GM18873 (cell line): ENCODE data around the gene ARID1B.
"Not testable (repeated sequence)": the region's sequence is repeated elsewhere in the genome, so short reads cannot be mapped to it uniquely, and the experiment has no call there.

Experiments
- ATAC-seq: cut with Tn5 transposase; IDR thresholded peaks from one replicate; pipeline ENCODE4 v1.9.1; 2021; ENCODE audit warnings: mild to moderate bottlenecking, moderate library complexity, moderate number of reproducible peaks; ENCODE audit not compliant: unreplicated experiment, low FRiP score

The ARID1B gene

DNA sequence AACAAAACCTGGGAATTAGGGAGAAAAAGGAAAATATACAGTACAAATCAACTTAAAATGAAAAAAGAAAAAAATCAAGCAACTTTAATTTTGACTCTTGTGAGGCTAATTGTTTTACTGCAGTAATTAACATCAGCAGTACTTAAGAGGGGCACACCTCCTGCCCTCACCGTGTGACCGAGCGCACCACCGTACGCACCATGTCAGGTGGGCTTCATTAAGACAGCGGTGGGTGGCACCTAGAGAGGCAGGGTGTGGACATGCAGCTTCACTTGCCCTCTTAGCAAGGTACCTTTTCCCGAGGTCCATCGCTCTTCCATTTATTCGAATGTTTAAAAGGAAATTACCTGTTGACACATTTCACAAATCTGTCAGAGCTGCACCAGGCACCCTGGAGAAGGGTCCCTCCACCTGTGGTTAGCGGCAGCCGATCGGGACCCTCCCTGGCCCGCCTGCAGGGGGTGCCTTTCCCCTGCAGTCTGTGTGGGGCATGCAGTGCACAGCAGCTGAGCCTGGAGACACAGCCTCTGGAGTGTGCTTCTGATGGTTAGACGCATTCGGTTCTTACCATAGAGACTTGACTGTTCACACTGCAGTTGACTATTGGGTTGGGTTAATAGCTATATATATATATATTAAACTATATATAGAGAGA, 362.0 kb downstream of the ARID1B start:
- ATAC-seq = no peak

DNA sequence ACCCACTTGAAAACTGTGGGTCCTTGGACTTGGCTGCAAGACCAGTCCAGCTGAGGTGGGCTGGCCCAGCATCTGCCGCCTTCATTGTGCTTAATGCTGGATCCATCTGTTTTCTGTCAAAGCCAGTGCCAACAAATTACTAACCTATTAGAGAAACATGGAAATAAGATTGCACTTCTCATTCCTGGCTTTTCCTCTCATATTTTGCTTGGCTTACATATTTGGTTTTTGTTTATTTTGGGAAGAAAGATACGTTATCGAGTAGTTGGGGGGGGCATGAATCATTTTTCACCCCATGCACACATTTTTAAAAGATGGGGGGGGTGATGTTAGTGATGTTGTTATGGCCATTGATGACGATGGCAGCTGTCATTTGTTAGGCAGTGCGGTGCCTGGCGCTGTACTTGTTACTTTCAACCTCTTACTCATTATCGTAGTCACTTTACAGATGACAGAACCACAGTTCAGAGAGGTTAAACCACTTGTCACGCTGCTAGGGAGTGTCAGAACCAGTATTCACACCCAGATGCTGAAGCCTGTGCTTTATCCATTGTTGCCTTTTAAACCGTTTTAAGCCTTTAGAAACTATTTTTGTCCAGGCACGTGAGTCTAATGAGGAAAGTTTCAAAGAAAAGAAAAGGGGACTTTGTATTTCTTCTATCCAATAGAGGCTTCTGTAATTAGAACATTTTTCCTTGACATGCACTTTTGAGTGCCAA, 366.2 kb downstream of the ARID1B start:
- ATAC-seq = no peak

DNA sequence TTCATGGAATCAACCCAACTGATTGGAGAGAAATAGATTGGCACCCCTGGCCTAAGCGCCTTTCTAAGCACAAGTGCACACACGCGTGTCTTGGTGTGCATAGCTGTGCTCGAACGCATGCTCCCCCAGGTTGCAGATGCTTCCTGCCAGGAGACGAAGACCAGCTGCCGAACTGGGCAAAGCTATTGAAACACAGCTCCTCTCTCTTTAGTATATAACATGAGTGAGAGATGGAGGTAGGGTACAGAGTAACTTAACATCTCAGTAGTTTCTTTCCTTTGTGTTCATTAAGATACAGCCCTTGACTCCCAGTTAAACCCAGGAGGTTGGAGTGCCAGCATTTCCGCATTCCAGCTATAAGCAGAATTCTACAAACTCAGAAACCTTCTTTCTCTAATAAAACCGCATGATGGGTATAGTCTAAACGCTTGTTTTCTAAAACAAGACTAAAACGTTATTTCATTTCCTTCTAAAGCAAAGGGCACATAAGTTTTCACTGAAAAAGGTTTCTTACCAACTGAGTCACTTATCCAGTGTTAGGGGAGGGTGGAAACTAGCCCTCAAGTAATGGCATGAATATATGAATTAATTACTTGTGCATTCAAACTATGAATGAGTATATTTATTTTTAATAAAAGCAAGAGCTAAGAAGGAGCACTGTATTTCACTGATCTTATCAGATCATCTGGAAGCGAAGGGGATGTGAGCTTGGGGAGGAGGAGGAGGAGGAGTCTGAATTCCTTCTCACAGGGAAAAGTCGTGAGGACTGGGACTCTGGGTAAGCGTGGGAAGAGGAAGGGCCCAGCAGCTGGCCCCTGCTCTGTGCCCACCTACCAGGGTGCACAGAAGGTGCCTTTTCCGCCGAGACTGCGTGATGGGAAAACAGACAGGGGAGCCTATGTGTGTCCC, 367.0 kb downstream of the ARID1B start:
- ATAC-seq = no peak

DNA sequence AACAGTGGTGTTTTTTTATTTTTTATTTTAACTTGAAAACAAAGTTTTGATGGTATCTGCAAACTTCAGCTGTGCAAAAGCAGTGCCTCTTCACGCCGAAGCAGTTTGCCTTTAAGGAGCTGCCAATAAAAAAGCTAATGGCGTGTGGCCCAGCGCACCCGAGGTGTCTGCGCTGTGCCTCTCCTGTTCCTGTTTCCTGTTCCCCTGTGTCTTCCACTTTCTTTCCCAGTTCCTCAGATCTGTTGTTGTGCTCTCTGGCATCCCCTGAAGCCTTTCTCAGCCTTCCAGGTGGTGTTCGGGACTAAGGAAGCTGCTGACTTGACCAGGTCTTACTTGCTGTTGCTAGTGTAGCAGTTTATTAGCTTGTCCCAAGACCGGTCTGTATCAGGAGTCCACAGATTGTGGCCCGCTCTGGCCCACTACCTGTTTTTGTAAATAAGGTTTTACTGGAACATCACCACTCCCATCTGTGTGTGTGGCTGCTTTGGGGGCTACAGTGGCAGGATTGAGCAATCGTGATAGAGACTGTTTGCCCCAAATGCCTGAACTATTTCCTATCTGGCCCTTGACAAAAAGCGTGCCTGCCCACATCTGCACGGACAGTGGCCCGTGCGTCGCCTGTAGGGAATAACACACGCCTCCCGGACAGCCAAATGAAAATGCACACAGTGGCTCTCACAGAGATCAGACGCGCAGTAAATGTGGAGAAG, 367.8 kb downstream of the ARID1B start:
- no peak for ATAC-seq

DNA sequence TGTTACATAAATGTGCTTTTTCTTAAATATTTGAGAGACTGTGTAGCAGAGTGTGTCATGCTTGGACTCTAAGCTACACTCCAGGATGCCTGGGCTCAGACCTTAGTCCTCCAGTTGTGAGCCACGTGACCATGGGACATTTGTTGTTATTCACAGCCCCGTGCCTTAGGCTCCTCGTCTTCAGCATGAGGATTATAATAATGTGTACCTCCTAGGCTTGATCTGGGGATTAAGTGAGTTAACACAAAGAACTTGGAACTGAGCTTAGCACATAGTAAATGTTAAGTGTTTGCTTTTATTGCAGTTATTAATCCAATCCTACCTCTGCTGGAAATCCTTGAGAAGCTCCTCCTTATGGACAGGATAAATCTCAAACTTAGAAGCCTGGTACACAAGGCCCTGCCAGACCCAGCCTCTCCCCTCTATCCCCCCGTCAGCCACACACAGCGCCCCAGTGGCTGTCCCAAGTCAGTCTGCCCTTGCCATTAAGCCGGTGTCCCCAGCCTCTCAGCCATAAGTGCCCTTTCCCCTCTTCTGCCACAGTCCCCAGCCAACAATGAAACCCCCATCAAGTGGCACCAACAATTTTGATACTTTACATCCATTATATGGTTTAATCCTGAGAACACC, 368.6 kb downstream of the ARID1B start:
- no peak for ATAC-seq

DNA sequence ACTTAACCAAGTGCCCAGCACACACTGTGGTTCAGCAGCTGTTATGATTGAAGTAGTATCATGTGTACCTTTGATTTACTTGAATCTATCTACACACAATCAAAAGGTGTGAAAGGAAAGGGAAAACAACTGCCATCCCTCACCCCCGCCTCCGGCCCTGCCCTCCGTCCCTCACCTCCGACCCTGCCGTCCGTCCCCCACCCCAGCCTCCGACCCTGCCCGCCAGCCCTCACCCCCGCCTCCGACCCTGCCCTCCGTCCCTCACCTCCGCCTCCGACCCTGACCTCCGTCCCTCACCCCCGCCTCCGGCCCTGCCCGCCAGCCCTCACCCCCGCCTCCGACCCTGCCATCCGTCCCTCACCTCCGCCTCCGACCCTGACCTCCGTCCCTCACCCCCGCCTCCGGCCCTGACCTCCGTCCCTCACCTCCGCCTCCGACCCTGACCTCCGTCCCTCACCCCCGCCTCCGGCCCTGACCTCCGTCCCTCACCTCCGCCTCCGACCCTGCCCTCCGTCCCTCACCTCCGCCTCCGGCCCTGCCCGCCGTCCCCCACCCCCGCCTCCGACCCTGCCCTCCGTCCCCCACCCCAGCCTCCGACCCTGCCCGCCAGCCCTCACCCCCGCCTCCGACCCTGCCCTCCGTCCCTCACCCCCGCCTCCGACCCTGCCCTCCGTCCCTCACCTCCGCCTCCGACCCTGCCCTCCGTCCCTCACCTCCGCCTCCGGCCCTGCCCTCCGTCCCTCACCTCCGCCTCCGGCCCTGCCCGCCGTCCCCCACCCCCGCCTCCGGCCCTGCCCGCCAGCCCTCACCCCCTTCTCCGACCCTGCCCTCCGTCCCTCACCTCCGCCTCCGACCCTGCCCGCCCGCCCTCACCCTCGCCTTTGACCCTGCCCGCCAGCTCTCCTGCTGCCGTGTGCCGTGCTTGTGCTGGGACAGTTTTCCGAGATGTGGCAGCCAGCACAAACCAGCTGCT, 370.2 kb downstream of the ARID1B start:
- ATAC-seq = not testable (repeated sequence)

DNA sequence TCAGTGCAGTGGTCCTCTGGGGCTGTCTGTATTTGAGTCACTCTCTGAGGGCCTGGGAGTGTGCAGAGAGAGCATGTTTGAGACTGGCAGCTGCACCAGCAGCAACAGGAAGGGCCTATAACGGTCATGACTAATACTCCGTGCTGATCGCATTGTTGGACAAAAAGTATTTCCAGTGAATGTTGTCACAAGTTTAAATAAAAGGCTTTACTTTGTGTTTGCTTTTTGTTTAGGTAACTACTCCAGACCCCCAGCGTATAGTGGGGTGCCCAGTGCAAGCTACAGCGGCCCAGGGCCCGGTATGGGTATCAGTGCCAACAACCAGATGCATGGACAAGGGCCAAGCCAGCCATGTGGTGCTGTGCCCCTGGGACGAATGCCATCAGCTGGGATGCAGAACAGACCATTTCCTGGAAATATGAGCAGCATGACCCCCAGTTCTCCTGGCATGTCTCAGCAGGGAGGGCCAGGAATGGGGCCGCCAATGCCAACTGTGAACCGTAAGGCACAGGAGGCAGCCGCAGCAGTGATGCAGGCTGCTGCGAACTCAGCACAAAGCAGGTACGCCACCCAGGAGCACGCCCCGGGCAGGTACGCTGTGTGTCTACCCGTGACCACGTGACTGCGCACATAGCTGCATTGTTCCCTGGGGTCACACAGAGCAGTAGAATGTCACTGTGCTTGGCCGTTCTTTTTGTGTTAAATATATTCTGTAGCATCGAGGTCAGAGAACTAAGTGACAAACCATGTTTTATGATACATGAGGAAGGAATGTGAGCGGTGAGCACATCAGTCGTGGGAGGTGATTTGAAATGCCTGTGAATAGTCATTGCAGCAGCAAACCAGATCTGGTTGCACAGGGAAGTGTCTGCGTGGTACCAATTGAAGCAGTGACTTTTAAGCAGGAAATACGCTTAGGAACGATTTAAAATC, 371.5 kb downstream of the ARID1B start:
- ATAC-seq = no peak

DNA sequence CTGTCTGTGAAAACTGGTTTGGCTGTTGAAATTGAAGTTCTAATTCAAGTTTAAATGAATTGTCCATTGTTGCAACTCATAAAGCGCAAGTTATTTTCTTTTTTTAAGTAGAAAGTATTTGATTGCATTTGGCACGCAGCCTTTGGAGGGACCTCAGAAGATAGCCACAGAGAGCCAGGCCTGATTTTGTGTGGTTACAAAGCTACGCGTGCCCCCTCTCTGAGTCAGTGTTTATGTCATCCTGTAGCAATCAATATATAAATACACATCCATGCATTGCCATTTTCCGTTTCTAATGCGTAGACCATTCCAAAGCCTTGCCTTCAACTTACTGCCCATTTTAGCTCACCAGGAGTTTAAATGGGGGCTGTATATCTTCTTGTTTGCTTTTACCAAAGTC, 372.9 kb downstream of the ARID1B start:
- ATAC-seq = no peak

DNA sequence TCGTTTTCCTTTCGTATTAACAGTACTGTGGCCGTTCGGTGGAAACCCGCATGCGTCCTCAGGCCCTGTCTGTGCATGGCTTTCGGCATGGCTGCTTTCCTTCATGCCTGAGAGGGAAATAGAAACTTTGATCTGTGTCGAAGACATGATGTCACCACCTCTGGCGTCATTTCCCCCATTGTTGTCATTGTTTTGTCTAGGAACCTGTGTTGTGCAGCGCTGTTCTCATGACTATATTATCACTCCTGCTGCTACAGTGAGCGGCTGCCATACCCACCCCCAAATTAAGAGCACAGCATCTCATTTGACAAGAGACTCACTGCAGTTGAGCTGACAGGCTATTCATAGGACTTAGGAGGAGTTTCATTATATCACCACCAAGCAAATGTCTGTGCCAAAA, 373.9 kb downstream of the ARID1B start:
- ATAC-seq = no peak

DNA sequence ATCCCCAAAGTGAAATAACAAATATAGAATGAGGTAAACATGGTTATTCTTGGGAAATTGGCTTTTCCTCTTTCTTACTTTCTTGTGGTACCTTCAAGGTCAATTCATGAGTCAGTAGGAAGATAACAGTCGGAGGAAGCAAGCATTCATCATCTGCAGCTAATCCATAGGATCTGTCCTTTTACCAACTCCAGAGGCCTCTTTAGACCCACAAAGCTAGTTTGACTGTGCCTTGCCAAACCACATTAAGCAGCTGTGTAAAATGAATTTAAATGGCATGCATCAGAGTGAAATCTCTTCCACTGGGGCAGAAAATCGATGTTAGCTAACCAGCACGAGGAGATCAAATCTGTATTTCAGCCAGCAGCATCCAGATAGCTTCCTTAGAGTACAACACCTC, 374.8 kb downstream of the ARID1B start:
- no peak for ATAC-seq

DNA sequence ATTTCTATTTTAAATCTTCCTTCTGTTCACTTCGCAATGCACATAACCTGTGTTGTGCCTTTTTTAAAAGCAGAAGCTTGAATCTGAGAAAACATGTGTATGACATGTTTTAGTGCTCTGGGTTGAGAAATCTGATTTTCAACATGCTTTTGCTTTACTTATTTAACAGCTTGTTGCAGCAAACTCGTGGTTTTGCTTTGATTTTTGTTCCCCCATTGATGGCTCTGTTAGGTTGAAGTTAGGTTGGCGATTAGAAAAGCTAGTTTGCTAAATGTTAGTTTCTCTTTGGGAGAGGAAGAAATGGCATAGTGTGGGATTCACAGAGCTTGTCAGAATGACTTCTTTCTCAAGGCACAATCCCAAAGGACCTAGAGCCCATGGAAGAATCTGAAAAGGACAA, 375.4 kb downstream of the ARID1B start:
- ATAC-seq = no peak

DNA sequence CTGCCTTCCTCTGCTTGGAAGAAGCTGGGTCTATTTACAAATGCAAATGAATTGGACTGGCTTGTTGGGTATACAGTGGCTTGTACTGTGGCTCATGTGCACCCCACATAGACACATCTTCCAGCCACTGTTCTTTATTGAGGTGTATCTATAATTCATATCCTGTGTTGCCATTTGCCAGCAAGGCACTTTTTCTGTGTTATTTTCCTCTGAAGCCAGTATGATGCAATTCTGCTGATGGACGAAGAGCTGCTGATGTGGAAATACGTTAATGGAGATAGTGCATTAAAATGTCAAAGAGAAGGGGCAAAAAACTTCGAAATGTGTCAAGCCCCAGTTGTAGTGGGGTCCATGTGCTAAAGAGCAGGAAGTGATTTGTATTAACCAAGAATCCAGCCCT, 378.6 kb downstream of the ARID1B start:
- no peak for ATAC-seq

DNA sequence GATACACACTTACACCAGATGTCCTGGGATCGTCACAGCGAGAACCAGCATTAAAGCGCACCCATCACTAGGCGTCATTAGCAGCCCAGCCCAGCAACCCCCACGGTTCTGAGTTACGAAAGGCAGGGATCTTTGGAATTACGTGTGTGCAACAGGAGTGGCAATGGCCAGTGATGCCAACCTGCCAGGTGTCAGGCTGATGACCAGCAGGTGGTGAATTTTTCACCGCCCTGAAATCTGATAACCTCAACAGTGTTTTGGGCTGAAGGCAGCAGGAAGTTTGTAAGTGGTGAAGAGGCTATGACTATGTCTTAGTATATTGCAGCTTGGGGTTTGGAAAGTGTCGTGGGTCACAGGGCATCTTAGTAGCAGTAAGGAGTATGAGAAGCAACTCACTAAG, 380.1 kb downstream of the ARID1B start:
- ATAC-seq = no peak

DNA sequence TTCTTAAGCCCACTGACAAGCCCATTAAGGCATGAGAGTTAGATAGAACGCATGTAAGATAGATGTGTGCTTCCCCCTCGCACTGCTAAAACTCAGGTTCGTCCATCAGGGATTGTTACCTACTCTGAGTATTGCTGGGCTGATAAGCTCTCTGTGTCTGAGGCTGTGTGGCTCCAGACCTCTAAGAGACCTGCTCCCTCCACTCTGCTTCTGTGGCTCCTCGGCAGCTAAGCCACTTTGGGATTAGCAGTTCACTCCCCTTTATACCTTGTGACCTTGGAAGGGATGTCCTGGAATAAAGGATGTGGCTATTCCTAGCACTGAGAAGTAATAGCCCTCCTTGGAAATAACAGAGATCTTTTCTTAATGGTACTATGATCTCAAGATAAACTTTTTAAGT, 381.3 kb downstream of the ARID1B start:
- no peak for ATAC-seq

DNA sequence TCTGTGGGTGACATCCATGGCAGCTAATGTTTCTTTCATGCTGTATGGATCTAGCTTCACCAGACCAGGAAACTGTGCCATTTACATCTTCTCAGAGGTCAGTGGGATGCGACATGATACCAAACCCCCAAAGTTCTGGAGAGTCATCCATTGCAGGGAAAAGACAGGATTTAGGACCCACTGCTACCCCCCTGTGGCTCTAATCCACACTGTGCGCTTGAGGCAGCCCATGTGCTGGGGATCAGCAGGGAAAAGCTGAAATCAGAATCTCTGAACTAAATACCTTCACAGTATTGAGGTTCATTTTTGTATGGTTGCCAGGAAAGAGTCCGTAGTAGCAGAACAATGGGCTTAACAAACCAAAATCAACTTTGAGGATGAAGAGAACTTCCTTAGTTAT, 381.7 kb downstream of the ARID1B start:
- no peak for ATAC-seq

DNA sequence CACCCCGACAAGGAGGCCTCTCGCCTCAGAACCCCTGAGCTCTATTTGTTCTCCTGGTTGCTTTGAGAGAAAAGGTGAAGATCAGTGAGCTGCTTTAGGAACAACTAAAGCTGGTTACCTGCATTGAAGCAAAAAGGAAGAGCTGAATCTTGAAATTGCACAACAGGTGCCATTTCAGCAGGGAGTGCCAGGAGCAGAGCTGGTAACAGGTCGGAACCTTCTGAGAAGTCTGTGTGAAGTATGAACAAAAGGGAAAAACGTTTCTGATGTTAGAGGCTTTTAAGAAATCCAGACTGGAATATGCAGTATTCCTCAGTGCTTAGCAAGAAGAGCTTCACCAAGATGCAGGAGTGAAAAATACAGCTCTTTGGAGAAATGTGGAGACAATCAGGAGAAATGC, 382.2 kb downstream of the ARID1B start:
- no peak for ATAC-seq

DNA sequence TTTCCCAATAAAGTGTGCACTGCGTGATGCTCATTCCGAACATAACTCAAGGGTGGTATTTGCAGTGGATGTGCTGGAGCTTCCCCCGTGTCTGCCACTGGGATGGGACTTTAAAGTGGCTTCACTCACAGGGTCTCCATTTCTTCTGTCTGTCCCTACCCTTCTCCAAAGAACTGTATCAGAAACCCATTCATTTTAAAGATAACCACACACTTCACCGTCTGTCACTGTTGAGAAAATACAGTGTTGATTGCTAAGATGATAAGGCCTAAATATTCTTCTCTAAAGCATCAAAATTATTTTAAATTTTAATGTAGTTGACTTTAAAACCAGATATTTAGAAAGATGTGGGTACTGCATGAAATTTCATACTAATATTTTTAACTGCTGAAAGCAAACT, 384.7 kb downstream of the ARID1B start:
- no peak for ATAC-seq

DNA sequence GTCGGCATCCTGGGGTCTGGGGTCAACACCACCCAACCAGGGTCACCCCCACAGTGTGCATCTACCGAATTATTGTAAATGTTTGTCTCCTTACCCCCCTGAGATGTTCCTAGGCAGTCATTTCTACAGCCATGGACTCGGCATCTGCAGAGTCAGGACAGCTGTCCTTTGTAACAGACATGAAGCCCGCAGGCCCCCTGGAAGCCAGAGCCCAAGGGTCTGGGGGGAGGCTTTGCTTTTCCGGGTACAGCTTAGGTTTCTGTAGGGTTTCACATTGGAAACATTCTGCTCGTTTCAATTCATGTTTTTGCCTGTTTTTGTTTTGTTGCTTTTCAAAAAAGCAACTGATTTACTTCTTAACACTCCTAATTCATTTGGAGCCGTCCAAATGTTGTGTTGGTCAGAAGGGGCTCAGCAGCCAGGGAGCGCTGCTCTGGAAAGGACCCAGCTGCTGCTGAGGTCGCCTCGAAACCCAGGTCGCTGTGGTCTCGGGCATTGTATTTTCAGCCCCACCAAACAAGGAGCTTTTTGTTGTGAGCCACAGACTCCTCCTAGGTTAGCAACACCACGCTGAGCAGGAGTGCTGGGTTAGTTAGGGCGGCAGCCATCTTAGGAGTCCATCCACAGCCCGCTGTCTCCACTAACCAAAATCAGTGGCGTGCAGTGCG, 385.7 kb downstream of the ARID1B start:
- ATAC-seq = no peak
